ENCODE data around the gene KCNJ11. TPM values are rescaled to one million over a fixed set of nuclear protein-coding genes. Genes with fewer than 3 reads are reported as not detected.

KCNJ11 gene
- total RNA-seq, 1 donor from 2014 or later = not detected

DNA sequence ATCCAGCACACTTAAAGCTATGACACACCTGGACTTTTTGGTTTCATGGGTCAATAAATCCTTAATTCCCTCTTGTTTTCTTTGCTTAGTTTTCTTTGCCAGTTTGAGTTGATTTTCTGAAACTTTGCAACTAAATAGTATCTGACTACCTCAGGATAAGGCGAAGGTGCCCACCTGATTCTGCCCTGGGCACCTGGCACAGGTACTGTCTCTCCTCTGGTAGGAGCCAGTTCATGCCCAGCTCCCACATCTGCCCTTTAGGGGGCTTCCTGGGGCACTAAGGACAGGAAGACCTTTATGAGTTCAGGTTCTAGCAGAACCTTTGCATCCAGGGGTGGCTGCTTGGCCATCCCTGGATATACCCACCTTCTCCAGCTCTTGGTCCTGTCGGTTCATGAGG lies 19.6 kb upstream of the KCNJ11 start:
- Mint-ChIP-seq H3K27me3 (ENCODE audit: low read depth) (peaks cover 9% of the 10 kb centered on the region), H3K4me1 (ENCODE audit: low read depth) (peaks cover 10% of the 10 kb centered on the region), H3K4me3 (ENCODE audit: unreplicated experiment) (no peak overlapping the region), H3K27ac (ENCODE audit: unreplicated experiment) (no peak overlapping the region), H3K36me3 (ENCODE audit: low read depth) (no peaks in the 10 kb centered on the region), H3K9me3 (ENCODE audit: low read depth) (peaks cover 5% of the 10 kb centered on the region)
- TF ChIP-seq, protein P1, sequence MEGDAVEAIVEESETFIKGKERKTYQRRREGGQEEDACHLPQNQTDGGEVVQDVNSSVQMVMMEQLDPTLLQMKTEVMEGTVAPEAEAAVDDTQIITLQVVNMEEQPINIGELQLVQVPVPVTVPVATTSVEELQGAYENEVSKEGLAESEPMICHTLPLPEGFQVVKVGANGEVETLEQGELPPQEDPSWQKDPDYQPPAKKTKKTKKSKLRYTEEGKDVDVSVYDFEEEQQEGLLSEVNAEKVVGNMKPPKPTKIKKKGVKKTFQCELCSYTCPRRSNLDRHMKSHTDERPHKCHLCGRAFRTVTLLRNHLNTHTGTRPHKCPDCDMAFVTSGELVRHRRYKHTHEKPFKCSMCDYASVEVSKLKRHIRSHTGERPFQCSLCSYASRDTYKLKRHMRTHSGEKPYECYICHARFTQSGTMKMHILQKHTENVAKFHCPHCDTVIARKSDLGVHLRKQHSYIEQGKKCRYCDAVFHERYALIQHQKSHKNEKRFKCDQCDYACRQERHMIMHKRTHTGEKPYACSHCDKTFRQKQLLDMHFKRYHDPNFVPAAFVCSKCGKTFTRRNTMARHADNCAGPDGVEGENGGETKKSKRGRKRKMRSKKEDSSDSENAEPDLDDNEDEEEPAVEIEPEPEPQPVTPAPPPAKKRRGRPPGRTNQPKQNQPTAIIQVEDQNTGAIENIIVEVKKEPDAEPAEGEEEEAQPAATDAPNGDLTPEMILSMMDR (IDR thresholded peaks at IDR 0.05) = no peak
- DNase-seq (ENCODE audit: low spot score) = no peak

DNA sequence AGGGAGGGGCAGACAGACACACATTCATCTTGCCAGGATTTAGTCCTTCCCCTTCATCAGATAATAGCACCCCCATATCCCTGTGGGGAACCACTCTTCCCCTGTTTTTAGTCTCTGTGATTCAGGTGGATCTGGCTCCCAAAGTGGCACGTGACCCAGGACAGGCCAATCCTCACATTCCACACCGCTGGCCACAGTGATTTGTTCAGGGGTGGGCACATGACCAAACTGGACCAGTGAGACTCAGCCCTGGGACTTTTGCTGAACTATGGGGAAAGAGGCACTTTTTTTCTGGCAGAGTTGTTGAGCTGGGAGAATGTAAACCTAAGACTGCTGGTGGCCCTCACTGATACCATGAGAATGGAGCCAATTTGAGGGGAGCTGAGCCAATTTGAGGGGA lies 19.1 kb upstream of the KCNJ11 start:
- Mint-ChIP-seq H3K4me3 (ENCODE audit: unreplicated experiment) (no peak overlapping the region), H3K9me3 (ENCODE audit: low read depth) (peaks cover 5% of the 10 kb centered on the region), H3K27me3 (ENCODE audit: low read depth) (peaks cover 9% of the 10 kb centered on the region), H3K27ac (ENCODE audit: unreplicated experiment) (no peak overlapping the region), H3K4me1 (ENCODE audit: low read depth) (peaks cover 10% of the 10 kb centered on the region), H3K36me3 (ENCODE audit: low read depth) (no peaks in the 10 kb centered on the region)
- no peak for DNase-seq (ENCODE audit: low spot score)
- TF ChIP-seq, protein P1 (IDR thresholded peaks at IDR 0.05) = no peak

DNA sequence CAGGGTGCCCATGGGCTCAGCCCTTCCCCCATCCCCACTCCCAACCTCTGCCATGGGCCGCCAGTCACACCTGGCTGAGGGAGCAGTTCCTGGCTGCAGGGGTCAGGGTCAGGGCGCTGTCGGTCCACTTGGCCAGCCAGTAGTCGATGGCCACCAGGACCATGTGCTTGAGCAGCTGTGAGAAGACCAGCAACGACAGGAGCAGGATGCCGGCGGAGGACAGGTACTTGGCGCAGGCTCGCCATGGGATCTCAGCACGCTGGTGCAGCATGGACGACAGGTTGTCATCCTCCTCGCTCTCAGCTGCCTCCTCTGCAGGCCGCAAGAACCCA lies 18.3 kb upstream of the KCNJ11 start:
- H3K27ac Mint-ChIP-seq (ENCODE audit: unreplicated experiment) = no peak overlapping the region
- H3K9me3 Mint-ChIP-seq (ENCODE audit: low read depth) = peaks cover 5% of the 10 kb centered on the region
- H3K4me3 Mint-ChIP-seq (ENCODE audit: unreplicated experiment) = no peak overlapping the region
- TF ChIP-seq, protein P1 (IDR thresholded peaks at IDR 0.05) = no peak
- DNase-seq (ENCODE audit: low spot score) = peak; percentile 86
- peaks cover 8% of the 10 kb centered on the region for H3K27me3 Mint-ChIP-seq (ENCODE audit: low read depth)
- H3K4me1 Mint-ChIP-seq (ENCODE audit: low read depth) = peaks cover 10% of the 10 kb centered on the region
- H3K36me3 Mint-ChIP-seq (ENCODE audit: low read depth) = no peaks in the 10 kb centered on the region

DNA sequence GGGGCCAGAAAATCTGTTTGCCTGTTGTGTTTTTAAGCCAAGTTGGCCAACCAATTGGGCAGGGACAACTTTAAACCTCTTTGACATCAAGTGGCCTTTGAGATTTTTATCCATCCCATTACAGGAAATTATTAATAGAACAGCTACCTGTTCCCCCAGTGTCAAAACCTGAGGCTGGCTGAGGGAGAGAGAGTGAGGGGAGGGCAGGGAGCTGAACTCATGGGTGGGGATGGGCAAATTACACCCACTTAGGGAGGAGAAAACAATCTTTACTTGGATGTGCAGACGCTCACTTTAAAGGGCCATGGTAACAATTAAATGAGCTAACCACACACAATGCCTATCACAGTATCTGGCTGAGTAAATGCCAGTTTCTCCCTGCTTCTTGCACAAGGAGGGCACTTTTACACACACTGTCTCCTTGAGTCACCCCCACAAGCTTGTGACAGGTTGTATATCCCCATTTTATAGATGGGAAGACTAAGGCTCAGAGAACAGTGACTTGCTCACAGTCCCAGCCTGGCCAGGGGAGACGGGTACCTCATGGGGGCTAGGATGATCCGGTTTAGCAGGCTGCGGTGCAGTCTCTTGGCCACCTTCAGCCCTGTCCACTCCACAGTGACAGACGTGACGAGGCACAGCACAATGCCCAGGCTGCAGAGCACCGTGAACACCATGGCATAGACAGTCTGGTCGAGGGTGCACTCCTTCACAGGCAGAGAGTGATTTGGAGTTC lies 17.8 kb upstream of the KCNJ11 start:
- H3K27ac Mint-ChIP-seq (ENCODE audit: unreplicated experiment) = peak overlapping the region; percentile 75
- peaks cover 10% of the 10 kb centered on the region for H3K4me1 Mint-ChIP-seq (ENCODE audit: low read depth)
- H3K27me3 Mint-ChIP-seq (ENCODE audit: low read depth) = peaks cover 5% of the 10 kb centered on the region
- H3K9me3 Mint-ChIP-seq (ENCODE audit: low read depth) = peaks cover 5% of the 10 kb centered on the region
- H3K4me3 Mint-ChIP-seq (ENCODE audit: unreplicated experiment) = no peak overlapping the region
- DNase-seq (ENCODE audit: low spot score) = no peak
- TF ChIP-seq, protein P1 (IDR thresholded peaks at IDR 0.05) = no peak
- no peaks in the 10 kb centered on the region for H3K36me3 Mint-ChIP-seq (ENCODE audit: low read depth)

DNA sequence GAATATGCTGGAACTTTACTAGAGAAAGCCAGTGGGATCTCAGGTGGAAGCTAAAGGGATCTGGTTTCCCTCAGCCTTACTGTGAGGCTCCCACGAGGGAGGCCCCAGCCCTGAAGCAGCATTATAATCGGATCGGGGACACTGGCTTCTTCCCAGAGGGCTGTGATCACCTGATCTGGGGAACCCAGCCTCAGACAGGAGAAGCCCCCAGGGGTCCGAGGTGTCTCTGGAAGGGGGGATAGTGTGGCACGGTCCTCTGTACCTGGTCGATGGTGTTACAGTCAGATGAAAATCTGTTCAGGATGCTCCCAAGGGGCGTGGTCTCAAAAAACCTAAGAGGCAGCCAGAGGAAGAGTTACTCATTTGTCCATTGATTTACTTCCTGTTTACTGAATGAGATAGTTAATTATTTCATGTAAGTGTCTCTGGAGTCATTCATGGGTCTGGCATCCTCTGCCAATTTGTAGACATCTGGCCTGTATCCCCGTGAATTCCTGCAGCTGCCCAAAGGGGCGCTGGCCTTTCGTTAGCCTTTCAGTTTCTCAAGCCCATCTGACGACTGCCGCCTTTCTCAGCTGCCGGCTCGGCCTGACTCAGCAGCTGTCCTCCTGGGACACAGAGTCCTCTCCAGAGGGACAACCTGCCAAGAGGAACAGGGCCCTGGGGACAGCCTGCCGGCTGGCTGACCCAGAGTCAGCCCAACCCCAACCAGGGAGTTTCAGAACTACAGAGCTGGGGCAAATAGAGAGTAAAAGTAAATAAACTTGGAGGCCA lies 17.0 kb upstream of the KCNJ11 start:
- Mint-ChIP-seq H3K27me3 (ENCODE audit: low read depth) (peaks cover 4% of the 10 kb centered on the region), H3K4me1 (ENCODE audit: low read depth) (peaks cover 10% of the 10 kb centered on the region), H3K4me3 (ENCODE audit: unreplicated experiment) (peak overlapping the region; percentile 45), H3K36me3 (ENCODE audit: low read depth) (no peaks in the 10 kb centered on the region), H3K27ac (ENCODE audit: unreplicated experiment) (peak overlapping the region; percentile 75), H3K9me3 (ENCODE audit: low read depth) (peaks cover 5% of the 10 kb centered on the region)
- TF ChIP-seq, protein P1 (IDR thresholded peaks at IDR 0.05) = peak; percentile 24
- peak; percentile 71 for DNase-seq (ENCODE audit: low spot score)

Measured in chondrocyte (in vitro differentiated cells).